IMR-90 (cell line): ENCODE data around the gene RANBP9. TPM values are rescaled to one million over a fixed set of nuclear protein-coding genes. Genes with fewer than 3 reads are reported as not detected.

Source experiments
- ATAC-seq: fragments of 200-7000 bp; cut with Tn5 transposase; 2 replicates; pipeline ENCODE4 v1.9.1; 2020; ENCODE audit warnings: low read depth, mild to moderate bottlenecking, moderate library complexity
- BruUV-seq: library from RNA; stranded (reverse); fragments of 400-500 nt; replicated peaks from 2 replicates; lab custom pipeline; 2021; lab: Mats Ljungman, UMichigan
- CTCF ChIA-PET: fragments of 300-600 bp; formaldehyde crosslinking; extraction: SDS; loops from one replicate; lab custom pipeline; 2021; ENCODE audit warnings: antibody characterized with exemption; lab: Yijun Ruan, JAX
- POLR2A ChIA-PET: fragments of 300-600 bp; sonication (Branson Sonifier 250); formaldehyde crosslinking; loops from one replicate; lab custom pipeline; 2022; ENCODE audit warnings: antibody characterized with exemption; ENCODE audit not compliant: unreplicated experiment; lab: Charles Lee
- DNase-seq: peaks from one replicate; pipeline ENCODE4 v3.0.0; 2013
- H2AFZ ChIP-seq: replicated peaks from 2 replicates; pipeline ENCODE3; 2013; ENCODE audit warnings: low read length, mild to moderate bottlenecking; ENCODE audit not compliant: poor library complexity
- H2AK5ac ChIP-seq: 2 replicates; pipeline ENCODE4 v1.6.1; 2013; ENCODE audit warnings: low read depth, low read length, inconsistent platforms
- H2AK9ac ChIP-seq: replicated peaks from 2 replicates; pipeline ENCODE3; 2013; ENCODE audit warnings: mild to moderate bottlenecking, low read depth, low read length, moderate library complexity; ENCODE audit not compliant: poor library complexity
- H2BK120ac ChIP-seq: 2 replicates; pipeline ENCODE4 v1.6.1; 2013; ENCODE audit warnings: low read depth, low read length, inconsistent platforms
- H2BK15ac ChIP-seq: 3 replicates; pipeline ENCODE4 v1.6.1; 2013; ENCODE audit warnings: low read depth, low read length, inconsistent platforms
- H2BK20ac ChIP-seq: 2 replicates; pipeline ENCODE4 v1.6.1; 2013; ENCODE audit warnings: low read depth, mild to moderate bottlenecking, inconsistent platforms, low read length, moderate library complexity
- H2BK5ac ChIP-seq: 2 replicates; pipeline ENCODE4 v1.6.1; 2013; ENCODE audit warnings: mild to moderate bottlenecking, low read depth, low read length, inconsistent platforms; ENCODE audit not compliant: poor library complexity, severe bottlenecking
- H3K14ac ChIP-seq: replicated peaks from 2 replicates; pipeline ENCODE4 v1.6.1; 2013; ENCODE audit warnings: low read depth, low read length, inconsistent platforms
- H3K18ac ChIP-seq: 2 replicates; pipeline ENCODE4 v1.6.1; 2013; ENCODE audit warnings: low read depth, low read length, control low read depth
- H3K23ac ChIP-seq: 2 replicates; pipeline ENCODE4 v1.6.1; 2013; ENCODE audit warnings: low read depth, low read length, inconsistent platforms
- H3K27ac ChIP-seq: 2 replicates; pipeline ENCODE4 v1.5.1; 2013; ENCODE audit warnings: mild to moderate bottlenecking, control low read depth, low read length; ENCODE audit not compliant: insufficient read depth
- H3K27me3 ChIP-seq: 2 replicates; pipeline ENCODE4 v1.6.1; 2013; ENCODE audit warnings: low read length; ENCODE audit not compliant: control insufficient read depth, insufficient read depth
- H3K36me3 ChIP-seq: 2 replicates; pipeline ENCODE4 v1.6.1; 2013; ENCODE audit warnings: low read length, mixed read lengths; ENCODE audit not compliant: control insufficient read depth, insufficient read depth
- H3K4ac ChIP-seq: 2 replicates; pipeline ENCODE4 v1.6.1; 2013; ENCODE audit warnings: low read depth, low read length, inconsistent platforms
- H3K4me1 ChIP-seq: 2 replicates; pipeline ENCODE4 v1.6.1; 2013; ENCODE audit warnings: low read length, mixed read lengths; ENCODE audit not compliant: control insufficient read depth, insufficient read depth
- H3K4me2 ChIP-seq: 2 replicates; pipeline ENCODE4 v1.6.1; 2013; ENCODE audit warnings: low read depth, mild to moderate bottlenecking, control low read depth, low read length, moderate library complexity
- H3K4me3 ChIP-seq: 2 replicates; pipeline ENCODE4 v1.5.1; 2013; ENCODE audit warnings: low read depth, mild to moderate bottlenecking, control low read depth, low read length, moderate library complexity; ENCODE audit not compliant: insufficient read depth
- H3K56ac ChIP-seq: 2 replicates; pipeline ENCODE4 v1.6.1; 2013; ENCODE audit warnings: low read length, inconsistent platforms; ENCODE audit not compliant: insufficient read depth; ENCODE audit errors: extremely low read depth
- H3K79me1 ChIP-seq, 2 experiments: 2 replicates each; pipeline ENCODE4 v1.6.1; 2013; ENCODE audit warnings: low read length in 2 of 2, inconsistent platforms in 1 of 2, low read depth in 1 of 2
- H3K9ac ChIP-seq: 2 replicates; pipeline ENCODE4 v1.6.1; 2013; ENCODE audit warnings: low read depth, low read length, control low read depth
- H3K9me1 ChIP-seq: 2 replicates; pipeline ENCODE4 v1.6.1; 2013; ENCODE audit warnings: low read length, inconsistent platforms; ENCODE audit not compliant: insufficient read depth
- H3K9me3 ChIP-seq: 2 replicates; pipeline ENCODE4 v1.6.1; 2013; ENCODE audit warnings: low read length; ENCODE audit not compliant: control insufficient read depth, insufficient read depth
- H4K20me1 ChIP-seq: 2 replicates; pipeline ENCODE4 v1.6.1; 2013; ENCODE audit warnings: low read length, inconsistent platforms; ENCODE audit not compliant: insufficient read depth
- H4K5ac ChIP-seq: 2 replicates; pipeline ENCODE4 v1.6.1; 2013; ENCODE audit warnings: mild to moderate bottlenecking, low read depth, low read length, control low read depth
- H4K8ac ChIP-seq, 2 experiments: 2 replicates each; pipeline ENCODE4 v1.6.1; 2013; ENCODE audit warnings: low read depth in 2 of 2, low read length in 2 of 2, control low read depth in 1 of 2, inconsistent platforms in 1 of 2
- H4K91ac ChIP-seq: 2 replicates; pipeline ENCODE4 v1.6.1; 2013; ENCODE audit warnings: low read depth, low read length, inconsistent platforms; ENCODE audit not compliant: insufficient read depth
- BHLHE40 ChIP-seq: fragments of 150-350 bp; IDR thresholded peaks from 2 replicates; pipeline ENCODE4 v1.6.1; 2016; ENCODE audit warnings: mild to moderate bottlenecking, low read depth, low read length
- CEBPB ChIP-seq: IDR thresholded peaks from 2 replicates; pipeline ENCODE4 v1.6.1; 2012; ENCODE audit warnings: low read depth, low read length, improper control_type of control experiment
- CHD1 ChIP-seq: IDR thresholded peaks from 2 replicates; pipeline ENCODE4 v1.6.1; 2012; ENCODE audit warnings: low read depth, low read length, improper control_type of control experiment
- CTCF ChIP-seq: conservative IDR thresholded peaks from 2 replicates; pipeline ENCODE4 v1.5.1; 2012; ENCODE audit warnings: mild to moderate bottlenecking, low read depth, low read length, improper control_type of control experiment
- ELK1 ChIP-seq: fragments of 150-350 bp; IDR thresholded peaks from 2 replicates; pipeline ENCODE4 v1.6.1; 2016; ENCODE audit warnings: low read depth, mild to moderate bottlenecking, low read length, moderate library complexity, borderline replicate concordance
- MAFK ChIP-seq: IDR thresholded peaks from 2 replicates; pipeline ENCODE4 v1.6.1; 2012; ENCODE audit warnings: low read depth, low read length, improper control_type of control experiment
- MAZ ChIP-seq: IDR thresholded peaks from 2 replicates; pipeline ENCODE4 v1.6.1; 2012; ENCODE audit warnings: low read depth, mild to moderate bottlenecking, low read length, improper control_type of control experiment, moderate library complexity, borderline replicate concordance
- MXI1 ChIP-seq: IDR thresholded peaks from 2 replicates; pipeline ENCODE4 v1.6.1; 2012; ENCODE audit warnings: low read depth, mild to moderate bottlenecking, low read length, moderate library complexity, borderline replicate concordance
- NFE2L2 ChIP-seq: fragments of 150-350 bp; IDR thresholded peaks from 2 replicates; pipeline ENCODE4 v1.6.1; 2016; ENCODE audit warnings: low read depth, mild to moderate bottlenecking, low read length
- POLR2A ChIP-seq: IDR thresholded peaks from 2 replicates; pipeline ENCODE4 v1.6.1; 2012; ENCODE audit warnings: mild to moderate bottlenecking, low read depth, low read length
- RAD21 ChIP-seq: IDR thresholded peaks from 2 replicates; pipeline ENCODE4 v1.6.1; 2012; ENCODE audit warnings: low read length, improper control_type of control experiment
- RFX5 ChIP-seq: IDR thresholded peaks from 2 replicates; pipeline ENCODE4 v1.8.0; 2012; ENCODE audit warnings: low read depth, mild to moderate bottlenecking, low read length, moderate library complexity
- SMC3 ChIP-seq: fragments of 150-350 bp; IDR thresholded peaks from 2 replicates; pipeline ENCODE4 v1.6.1; 2016; ENCODE audit warnings: low read depth, mild to moderate bottlenecking, antibody characterized with exemption, low read length, moderate library complexity
- USF2 ChIP-seq: fragments of 150-350 bp; IDR thresholded peaks from 2 replicates; pipeline ENCODE4 v1.6.1; 2017; ENCODE audit warnings: mild to moderate bottlenecking, antibody characterized with exemption, low read length, low read depth
- WGBS, 2 experiments: methylation state at CpG; one replicate each; pipeline versions ENCODE4 v1.1.5 to v1.1.7; 2013; ENCODE audit warnings: missing lambda C conversion rate in 2 of 2; ENCODE audit not compliant: insufficient read length in 1 of 2; ENCODE audit errors: extremely low coverage in 2 of 2; 5-methylcytosine and 5-hydroxymethylcytosine counted together
- dilution Hi-C: fragments of 300-500 bp; cut with HindIII; formaldehyde crosslinking; loops from one replicate; pipeline ENCODE4 v1.14.3; 2018; ENCODE audit warnings: low sequenced_read_pairs; ENCODE audit not compliant: unreplicated experiment
- in situ Hi-C: fragments of 300-500 bp; cut with MboI; formaldehyde crosslinking; loops from 3 replicates; pipeline ENCODE4 v1.14.3; 2019; ENCODE audit warnings: low sequenced_read_pairs, inconsistent platforms, mixed read lengths
- intact Hi-C: fragments of 100-400 bp; cut with micrococcal nuclease; formaldehyde crosslinking; loops from 2 replicates; pipeline ENCODE4 v1.10.0; 2022
- polyA plus RNA-seq, 3 experiments: library from polyadenylated mRNA; depleted of rRNA; stranded (reverse); fragments of >200 nt; gene quantifications; 2 replicates each; pipeline ENCODE4 v1.2.3, GENCODE V29; 2012; ENCODE audit warnings: low replicate concordance in 1 of 3
- total RNA-seq: library from RNA; depleted of rRNA; stranded (reverse); fragments of >200 nt; gene quantifications from 2 replicates; pipeline ENCODE4 v1.2.3, GENCODE V29; 2012

RANBP9 gene
- total and polyA plus RNA-seq, 2 of the 4 experiments (the other 2 are of a cell fraction), result 17.7 to 27.8 TPM

GRCh38 chr6:13743736-13744127, 32.1 kb upstream of the RANBP9 start:
- no peak overlapping the region for H3K9ac ChIP-seq

More at GRCh38 chr6:13743736-13744127, 32.1 kb upstream of the RANBP9 start:
- ChIA-PET CTCF (no interaction called here), POLR2A (no interaction called here)
- H4K5ac ChIP-seq, result no peak overlapping the region
- no peak overlapping the region for H3K4me2 ChIP-seq
- DNase-seq, result no peak
- H3K27me3 ChIP-seq, result no peaks in the 10 kb centered on the region
- no peak overlapping the region for H3K4ac ChIP-seq
- WGBS, 2 experiments, result no CpG with 5 or more reads among the region's 7 CpGs
- H3K9me3 ChIP-seq, result no peaks in the 10 kb centered on the region
- H3K4me1 ChIP-seq, result no peaks in the 10 kb centered on the region
- in situ Hi-C loops, result no loop called here
- no peaks in the 10 kb centered on the region for H4K20me1 ChIP-seq
- no peak overlapping the region for H2AK9ac ChIP-seq
- intact Hi-C loops, result no loop called here
- no peak overlapping the region for H2BK15ac ChIP-seq
- no peak overlapping the region for H2BK20ac ChIP-seq
- no peak overlapping the region for H3K23ac ChIP-seq
- H3K9me1 ChIP-seq, result no peaks in the 10 kb centered on the region
- ATAC-seq, result no peak
- BruUV-seq, result no TSS peak
- no peak for TF ChIP-seq CHD1
- no peak for TF ChIP-seq MAFK
- no peak for TF ChIP-seq ELK1
- TF ChIP-seq MAZ, result no peak
- no peak for TF ChIP-seq USF2
- TF ChIP-seq CEBPB, result no peak
- no peak for TF ChIP-seq RFX5
- TF ChIP-seq RAD21, result no peak
- no peak for TF ChIP-seq POLR2A
- TF ChIP-seq CTCF, result no peak
- TF ChIP-seq MXI1, result no peak
- TF ChIP-seq BHLHE40, result no peak
- TF ChIP-seq SMC3, result no peak
- no peak for TF ChIP-seq NFE2L2
- H4K8ac ChIP-seq, result no peak overlapping the region
- H2BK5ac ChIP-seq, result no peak overlapping the region
- H2AK5ac ChIP-seq, result no peak overlapping the region
- no peak overlapping the region for H3K27ac ChIP-seq
- no peak overlapping the region for H2AFZ ChIP-seq
- H2BK120ac ChIP-seq, result no peak overlapping the region
- H4K91ac ChIP-seq, result no peak overlapping the region
- H3K4me3 ChIP-seq, result no peak overlapping the region
- dilution Hi-C loops, result no loop called here
- H3K36me3 ChIP-seq, result no peaks in the 10 kb centered on the region
- no peak overlapping the region for H3K14ac ChIP-seq
- no peaks in the 10 kb centered on the region for H3K79me1 ChIP-seq
- no peak overlapping the region for H3K56ac ChIP-seq
- H3K18ac ChIP-seq, result no peak overlapping the region
